T-helper 9 cell (primary cell): ENCODE measurements around the gene LEO1.

Experiments used
- DNase-seq: peaks from one replicate; pipeline ENCODE4 v3.0.0-alpha.2; 2020

Gene LEO1

DNA sequence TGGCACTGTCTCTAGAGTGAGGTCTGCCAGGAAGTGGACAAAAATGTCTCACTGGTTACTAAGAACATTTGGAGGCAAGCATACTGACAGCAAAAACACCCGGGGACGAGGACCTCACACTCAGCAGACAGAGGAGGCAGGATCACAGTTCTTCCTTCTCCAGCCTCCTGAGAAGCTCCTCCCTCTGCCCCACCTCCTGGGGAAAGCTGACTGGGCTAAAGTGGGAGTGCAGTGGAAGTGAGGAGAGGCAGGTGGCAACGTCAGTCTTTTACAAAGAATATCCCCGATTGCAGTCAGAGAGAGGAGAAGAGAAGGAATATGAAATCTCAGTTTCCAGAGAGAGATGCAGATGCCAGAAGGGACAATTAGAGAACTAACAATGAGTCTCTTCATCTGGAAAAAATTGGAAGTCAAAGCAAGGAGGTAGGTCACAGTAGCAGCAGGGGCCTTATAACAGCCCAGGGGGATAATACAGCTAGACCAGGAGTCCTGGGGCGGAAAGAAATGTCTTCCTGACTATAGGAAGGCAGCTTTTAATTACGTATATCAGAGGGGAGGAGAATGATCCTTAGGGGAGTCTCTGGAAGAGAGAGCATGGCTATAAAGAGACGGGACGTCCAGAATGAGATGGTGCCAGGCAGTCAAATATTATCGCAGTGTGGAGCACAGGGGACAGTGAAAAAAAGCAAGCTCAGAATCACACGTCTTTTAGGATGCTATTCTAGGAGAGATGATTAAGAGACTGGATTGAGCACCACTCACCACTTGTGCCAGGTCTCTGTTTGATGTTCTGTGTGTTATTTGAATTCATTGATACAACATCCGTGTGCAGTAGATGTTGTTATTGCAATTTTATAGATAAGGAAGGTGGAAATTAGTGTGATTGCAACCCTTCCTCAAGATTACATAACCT, 47.2 kb downstream of the LEO1 start:
- no peak for DNase-seq

DNA sequence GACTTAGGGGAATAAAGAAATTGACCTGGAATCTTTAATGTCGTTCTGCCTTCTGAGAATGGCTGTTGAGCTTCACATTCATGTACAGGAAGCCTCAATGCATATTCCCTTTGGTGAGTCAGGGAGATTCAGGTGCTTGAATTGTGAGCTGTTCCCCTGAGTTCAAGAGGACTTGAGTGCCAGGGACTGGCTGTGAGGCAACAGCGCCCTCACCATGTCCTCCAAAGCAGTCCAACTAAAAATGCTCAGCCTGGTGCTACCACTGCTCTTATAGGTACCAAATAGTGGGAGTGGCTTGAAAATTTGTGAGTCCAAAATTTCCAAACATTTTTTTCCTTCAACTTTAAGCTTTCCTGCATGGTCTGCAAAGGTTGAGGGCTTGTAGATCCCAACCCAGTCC, 54.1 kb downstream of the LEO1 start:
- DNase-seq, result no peak

DNA sequence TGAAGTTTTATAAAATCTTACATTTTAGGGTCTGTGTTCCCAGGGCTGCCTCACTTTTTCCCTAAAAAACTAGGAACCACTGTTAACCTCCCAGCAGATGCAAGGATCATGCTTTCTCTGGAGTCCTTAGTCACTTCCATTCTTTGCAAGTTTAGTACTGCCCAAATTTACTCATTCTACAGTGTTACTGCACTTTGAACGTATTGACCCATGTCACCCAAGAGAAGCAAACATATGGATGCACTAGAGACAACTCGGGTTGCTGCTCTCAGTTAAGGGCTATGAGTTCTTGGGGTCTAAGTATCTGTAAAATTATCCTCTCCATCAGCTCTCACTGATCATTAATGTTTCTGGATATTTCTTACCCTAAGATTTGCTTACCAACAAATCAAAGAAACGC, 59.0 kb downstream of the LEO1 start:
- no peak for DNase-seq

DNA sequence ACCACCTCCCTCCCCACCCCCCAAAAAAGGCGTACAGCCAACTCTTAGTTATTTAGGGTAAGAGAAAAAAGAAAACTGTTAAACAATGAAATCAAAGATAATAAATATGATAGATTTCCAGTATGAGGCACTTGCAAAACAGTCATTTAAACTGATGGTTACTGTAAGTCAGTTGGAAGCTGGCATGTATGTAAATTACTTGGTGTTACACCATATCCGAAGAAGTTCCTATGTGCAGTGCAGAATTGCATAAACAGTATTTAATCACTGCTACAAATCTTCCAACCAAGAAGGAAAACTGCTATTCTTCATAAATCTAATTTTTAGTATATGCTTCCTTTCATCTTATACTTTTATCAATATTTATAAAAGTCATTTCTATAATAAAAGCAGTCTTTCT, 62.0 kb downstream of the LEO1 start:
- DNase-seq, result no peak

- DNase-seq, result no peak
Measured at GRCh38 chr15:51908316-51908715, 63.3 kb downstream of the LEO1 start.

DNA sequence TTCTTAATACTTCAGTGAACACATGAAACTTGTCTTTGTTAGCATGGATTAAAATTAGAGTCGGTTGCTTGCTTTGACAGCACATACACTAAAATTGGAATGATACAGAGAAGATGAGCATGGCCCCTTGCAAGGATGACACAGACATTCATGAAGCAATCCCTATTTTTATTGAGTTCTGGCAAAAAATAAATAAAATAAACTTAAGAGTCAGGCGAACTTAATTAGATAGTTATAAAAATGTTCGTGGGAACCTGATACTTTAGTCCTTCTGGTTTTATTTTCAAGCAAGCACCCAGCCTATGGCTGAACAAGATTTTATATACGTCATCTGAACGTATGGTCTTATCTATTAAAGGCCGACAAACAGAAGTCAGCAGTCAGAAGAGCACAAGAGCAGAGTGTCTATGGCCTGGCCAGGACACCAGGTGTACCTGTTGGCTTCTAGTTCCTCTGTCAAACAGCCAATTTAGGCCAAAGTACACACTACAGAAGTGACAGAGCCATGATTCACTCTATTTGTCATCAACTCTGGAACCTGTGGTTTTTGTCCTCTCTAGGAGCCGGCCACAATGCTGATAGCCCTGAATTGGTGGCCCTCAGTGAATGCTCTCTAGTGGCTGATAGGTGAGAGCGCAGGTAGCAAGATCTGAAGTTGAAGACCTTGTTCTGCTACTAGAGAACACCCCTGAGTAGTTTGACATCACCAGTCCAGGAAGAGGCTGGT, 64.3 kb downstream of the LEO1 start:
- no peak for DNase-seq

- DNase-seq, result no peak
Measured at GRCh38 chr15:51904931-51905330, 66.6 kb downstream of the LEO1 start.

DNA sequence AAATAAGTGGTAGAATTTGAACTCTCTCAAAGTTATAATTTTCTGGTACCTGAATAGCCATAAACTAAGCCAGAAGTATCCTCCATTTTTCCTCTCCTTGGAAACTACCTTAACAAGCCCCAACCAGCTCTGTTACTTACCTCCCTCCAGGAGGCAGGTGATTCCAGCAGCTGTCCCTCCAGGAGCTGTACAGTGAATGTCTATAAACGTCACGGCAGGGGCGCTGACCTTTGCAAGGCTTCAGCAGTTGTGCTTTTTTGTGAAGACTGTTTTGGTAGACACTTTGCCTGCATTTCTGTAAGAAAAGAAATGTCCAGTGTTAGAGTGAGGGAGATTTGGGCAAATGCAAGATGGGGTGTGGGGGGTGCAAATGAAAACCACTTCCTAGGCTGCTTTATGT, 67.2 kb downstream of the LEO1 start:
- no peak for DNase-seq

- DNase-seq, result no peak
Measured at GRCh38 chr15:51889486-51889885, 82.1 kb downstream of the LEO1 start.

DNA sequence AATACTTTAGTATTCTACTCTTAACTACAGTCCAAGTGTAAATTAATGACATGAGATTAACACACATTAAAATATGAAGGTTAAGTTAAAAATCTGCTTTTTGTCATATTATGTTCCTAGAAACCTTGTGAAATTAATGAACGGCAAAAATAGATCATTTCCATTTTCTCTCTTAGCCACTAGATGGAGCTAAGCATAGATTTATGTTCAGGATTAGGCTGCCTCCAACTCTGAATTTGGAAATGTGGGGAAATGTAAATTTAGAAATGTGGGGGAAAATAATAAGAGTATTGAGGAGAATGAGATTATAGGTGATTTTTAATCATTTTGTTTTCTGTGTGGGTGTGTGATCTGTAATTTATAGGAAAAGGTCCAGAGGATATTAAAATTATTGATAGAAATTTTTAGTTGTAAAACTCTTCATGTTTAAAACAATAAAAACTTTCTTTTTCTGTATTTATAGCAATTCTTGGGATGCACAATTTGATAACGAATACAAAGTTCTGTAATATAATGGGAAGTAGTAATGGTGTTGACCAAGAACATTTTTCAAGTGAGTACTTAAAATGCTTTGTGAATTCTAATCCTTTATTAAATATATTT, 82.9 kb downstream of the LEO1 start:
- no peak for DNase-seq
